Effector memory CD8-positive, alpha-beta T cell (primary cell): ENCODE data around the gene IFNA21.

Source experiments
- ATAC-seq: fragments of 150-1000 bp; cut with Tn5 transposase; replicated peaks from 2 replicates; pipeline ENCODE4 v1.10.0; 2021; ENCODE audit warnings: mild to moderate bottlenecking, moderate library complexity
- DNase-seq, 3 experiments: peaks; one replicate each; pipeline ENCODE4 v3.0.0; 2021
- H3K27ac Mint-ChIP-seq, 2 donors: one replicate each; pipeline ENCODE4 v1.8.0; 2022; ENCODE audit warnings: mild to moderate bottlenecking in 2 of 2, mixed read lengths in 2 of 2, moderate library complexity in 2 of 2
- H3K27me3 Mint-ChIP-seq, 2 donors: one replicate each; pipeline ENCODE4 v1.8.0; 2022; ENCODE audit warnings: mixed read lengths in 2 of 2
- H3K36me3 Mint-ChIP-seq: one replicate; pipeline ENCODE4 v1.8.0; 2022; ENCODE audit warnings: mild to moderate bottlenecking, moderate library complexity, mixed read lengths; ENCODE audit not compliant: insufficient read depth
- H3K4me1 Mint-ChIP-seq, 2 donors: one replicate each; pipeline ENCODE4 v1.8.0; 2022; ENCODE audit warnings: low read depth in 2 of 2, mixed read lengths in 2 of 2
- H3K4me3 Mint-ChIP-seq, 2 donors: one replicate each; pipeline ENCODE4 v1.8.0; 2022; ENCODE audit warnings: mild to moderate bottlenecking in 2 of 2, mixed read lengths in 2 of 2, moderate library complexity in 2 of 2
- H3K9me3 Mint-ChIP-seq, 2 donors: one replicate each; pipeline ENCODE4 v1.8.0; 2022; ENCODE audit warnings: mixed read lengths in 2 of 2

Gene IFNA21

DNA sequence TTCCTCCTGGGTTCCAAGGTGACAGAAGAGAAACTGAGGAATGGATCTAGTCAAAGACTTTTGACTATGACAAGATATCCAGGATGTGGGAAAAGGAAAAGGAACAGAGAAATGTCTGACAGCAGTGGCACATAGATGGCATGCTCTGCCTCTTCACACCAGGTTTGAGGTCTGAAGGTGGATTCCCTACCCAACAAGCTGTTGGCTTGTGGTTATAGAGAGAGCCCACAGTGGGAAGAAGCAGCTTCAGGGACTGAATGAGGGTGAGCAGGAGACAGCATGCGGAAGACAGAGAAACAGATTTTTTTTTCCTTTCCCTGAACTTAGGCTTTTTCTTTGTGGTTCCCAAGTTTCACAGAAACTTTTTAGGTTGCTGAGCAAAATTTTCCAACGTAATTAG lies 45.4 kb downstream of the IFNA21 start:
- H3K4me3 Mint-ChIP-seq, result no peak overlapping the region
- DNase-seq (no peak), ATAC-seq (no peak)
- H3K27me3 Mint-ChIP-seq, result peaks cover 7 to 33% of the 10 kb centered on the region in 2 donors
- H3K36me3 Mint-ChIP-seq, result no peaks in the 10 kb centered on the region
- no peaks in the 10 kb centered on the region for H3K9me3 Mint-ChIP-seq
- H3K4me1 Mint-ChIP-seq, result no peaks in the 10 kb centered on the region
- no peak overlapping the region for H3K27ac Mint-ChIP-seq

DNA sequence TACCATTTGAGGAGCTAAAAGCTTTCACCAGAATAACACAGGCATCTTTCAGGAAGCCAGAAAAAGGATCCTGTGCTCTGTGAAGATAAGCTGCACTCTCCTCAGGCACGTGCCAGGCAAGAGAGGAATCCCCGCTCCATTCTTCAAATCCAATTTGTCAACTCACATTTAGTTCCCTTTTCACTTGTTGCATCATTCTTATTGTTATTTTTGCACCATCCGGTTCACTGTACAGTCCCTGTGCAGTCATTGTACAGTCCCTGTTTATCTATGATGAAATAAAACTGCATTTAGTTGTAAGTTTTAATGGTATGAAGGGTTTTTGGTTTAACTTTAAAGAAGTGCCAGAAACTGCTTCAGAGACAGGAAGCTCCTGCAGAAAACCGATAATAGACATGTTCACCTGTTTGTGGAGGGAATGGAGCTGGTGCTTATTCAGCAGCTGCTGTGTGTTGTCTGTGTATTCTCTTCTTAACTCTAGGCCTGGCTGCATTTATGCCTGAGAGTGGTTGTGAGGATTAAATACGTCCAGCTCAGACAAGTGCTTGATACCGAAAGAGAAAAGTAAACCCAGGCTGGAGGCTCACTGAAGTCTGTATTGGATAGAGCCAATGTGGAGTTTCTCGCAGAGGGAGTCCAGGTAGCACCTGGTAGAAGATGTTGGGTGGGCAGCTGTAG lies 47.2 kb downstream of the IFNA21 start:
- Mint-ChIP-seq H3K4me1 (no peaks in the 10 kb centered on the region), H3K36me3 (no peaks in the 10 kb centered on the region), H3K27ac (no peak overlapping the region), H3K27me3 (peaks cover 3 to 33% of the 10 kb centered on the region in 2 donors), H3K9me3 (no peaks in the 10 kb centered on the region), H3K4me3 (no peak overlapping the region)
- no peak for ATAC-seq
- no peak for DNase-seq
